HepG2 (cell line): Measurements from ENCODE around the gene NRG2. TPM values are rescaled to one million over a fixed set of nuclear protein-coding genes. Genes with fewer than 3 reads are reported as not detected.

Experiments
- ATAC-seq: fragments of 200-7000 bp; cut with Tn5 transposase; 3 replicates; pipeline ENCODE4 v1.9.1; 2020; ENCODE audit warnings: mild to moderate bottlenecking, moderate library complexity
- BruUV-seq: library from RNA; stranded (reverse); fragments of 400-500 nt; replicated peaks from 2 replicates; lab custom pipeline; 2021; lab: Mats Ljungman, UMichigan
- CTCF ChIA-PET: fragments of 300-600 bp; formaldehyde crosslinking; extraction: SDS; loops from one replicate; lab custom pipeline; 2021; ENCODE audit warnings: low total read pairs, inconsistent platforms, low intra/inter-chr PET ratio; lab: Yijun Ruan, JAX
- POLR2A ChIA-PET: fragments of 350-600 bp; sonication (Branson Sonifier 250); formaldehyde crosslinking; loops from one replicate; lab custom pipeline; 2020; ENCODE audit warnings: antibody characterized with exemption, inconsistent platforms; lab: Yijun Ruan, JAX
- DNase-seq: peaks from one replicate; pipeline ENCODE4 v3.0.0-alpha.2; 2015; ENCODE audit warnings: low spot score
- FAIRE-seq: peaks from 3 replicates; lab custom pipeline; 2011; peaks lifted over from hg19 to GRCh38; lab: Jason Lieb, UNC
- H2AFZ ChIP-seq: one replicate; pipeline ENCODE4 v1.6.1; 2011; ENCODE audit warnings: low read length, inconsistent platforms
- H3K27ac ChIP-seq: fragments of 300-600 bp; 3 replicates; pipeline ENCODE4 v1.8.0; 2011; ENCODE audit warnings: mixed run types, mild to moderate bottlenecking, mixed read lengths, low read length, inconsistent platforms; ENCODE audit not compliant: insufficient read depth; ENCODE audit errors: extremely low read length
- H3K27me3 ChIP-seq, 2 experiments: fragments of 200-600 bp in 1 of 2; 2 replicates in 1 of 2; 3 replicates in 1 of 2; pipeline versions ENCODE4 v1.6.0 to v1.8.0; 2011; ENCODE audit warnings: low read length in 2 of 2, mild to moderate bottlenecking in 2 of 2, moderate library complexity in 2 of 2, inconsistent platforms in 1 of 2; ENCODE audit not compliant: insufficient read depth in 2 of 2, control insufficient read depth in 1 of 2
- H3K36me3 ChIP-seq, 2 experiments: fragments of 200-600 bp in 1 of 2; replicated peaks in 1 of 2; 2 replicates in 1 of 2; 3 replicates in 1 of 2; pipeline versions ENCODE4 v1.5.1 to v1.8.0; 2011; ENCODE audit warnings: low read length in 2 of 2, inconsistent platforms in 1 of 2; ENCODE audit not compliant: insufficient read depth in 2 of 2, control insufficient read depth in 1 of 2
- H3K4me1 ChIP-seq: 2 replicates; pipeline ENCODE4 v1.5.1; 2012; ENCODE audit warnings: low read length, inconsistent platforms; ENCODE audit not compliant: insufficient read depth
- H3K4me2 ChIP-seq: 2 replicates; pipeline ENCODE4 v1.6.0; 2011; ENCODE audit warnings: low read depth, low read length, inconsistent platforms
- H3K4me3 ChIP-seq, 3 experiments: fragments of 200-600 bp in 1 of 3; sonication (generic), shearing (Covaris generic) in 1 of 3; replicated peaks in 1 of 3; 2 replicates each; pipeline ENCODE4 v1.5.1; 2011 to 2016; ENCODE audit warnings: low read length in 3 of 3, inconsistent platforms in 2 of 3, low read depth in 2 of 3, mild to moderate bottlenecking in 2 of 3, control low read depth in 1 of 3, mixed read lengths in 1 of 3; ENCODE audit not compliant: insufficient read depth in 1 of 3
- H3K79me2 ChIP-seq: one replicate; pipeline ENCODE4 v1.6.1; 2011; ENCODE audit warnings: low read length, inconsistent platforms; ENCODE audit not compliant: insufficient read depth
- H3K9ac ChIP-seq: 2 replicates; pipeline ENCODE4 v1.6.0; 2011; ENCODE audit warnings: mild to moderate bottlenecking, low read depth, low read length, inconsistent platforms; ENCODE audit not compliant: insufficient read depth
- H3K9me3 ChIP-seq: 2 replicates; pipeline ENCODE4 v1.5.1; 2012; ENCODE audit warnings: mild to moderate bottlenecking, low read length
- H4K20me1 ChIP-seq: 2 replicates; pipeline ENCODE4 v1.6.0; 2011; ENCODE audit warnings: inconsistent platforms, mild to moderate bottlenecking, low read length, moderate library complexity; ENCODE audit not compliant: insufficient read depth
- CEBPB ChIP-seq: IDR thresholded peaks from 2 replicates; pipeline ENCODE4 v1.6.1; 2011; ENCODE audit warnings: low read depth, low read length, improper control_type of control experiment, borderline replicate concordance
- NFYB ChIP-seq: sonication (generic); formaldehyde crosslinking; IDR thresholded peaks from 2 replicates; pipeline ENCODE4 v1.4.0; 2020; ENCODE audit warnings: missing genetic modification reagents
- RFX3 ChIP-seq: IDR thresholded peaks from 2 replicates; pipeline ENCODE4 v1.6.1; 2016; ENCODE audit warnings: missing biosample characterization, missing genetic modification reagents
- RFXANK ChIP-seq: IDR thresholded peaks from 2 replicates; pipeline ENCODE4 v1.6.1; 2016
- SAP130 ChIP-seq: IDR thresholded peaks from 2 replicates; pipeline ENCODE4 v1.6.1; 2016; ENCODE audit warnings: low read depth
- THAP11 ChIP-seq: IDR thresholded peaks from 2 replicates; pipeline ENCODE4 v1.6.1; 2016; ENCODE audit warnings: missing biosample characterization, missing genetic modification reagents
- ZNF263 ChIP-seq: sonication (generic); formaldehyde crosslinking; IDR thresholded peaks from 2 replicates; pipeline ENCODE4 v1.4.0; 2020; ENCODE audit warnings: missing genetic modification reagents
- ZNF460 ChIP-seq: sonication (generic); formaldehyde crosslinking; IDR thresholded peaks from 2 replicates; pipeline ENCODE4 v1.5.1; 2020; ENCODE audit warnings: missing genetic modification reagents, mild to moderate bottlenecking, borderline replicate concordance
- ZNF510 ChIP-seq: sonication (generic); formaldehyde crosslinking; IDR thresholded peaks from 2 replicates; pipeline ENCODE4 v1.4.0; 2020; ENCODE audit warnings: low read depth, mild to moderate bottlenecking, missing genetic modification reagents
- ZNF557 ChIP-seq: sonication (generic); formaldehyde crosslinking; IDR thresholded peaks from 2 replicates; pipeline ENCODE4 v1.4.0; 2020; ENCODE audit warnings: missing genetic modification reagents
- WGBS: methylation state at CpG from one replicate; pipeline ENCODE4 v1.1.6; 2017; ENCODE audit warnings: low lambda C conversion rate; 5-methylcytosine and 5-hydroxymethylcytosine counted together
- in situ Hi-C: cut with HindIII; loops from 2 replicates; pipeline ENCODE4 v1.10.0; 2017; ENCODE audit warnings: low pct_unique_long_range_greater_than_20kb; ENCODE audit not compliant: extremely low pct_ligation_motif_present
- intact Hi-C: fragments of 100-400 bp; cut with micrococcal nuclease; formaldehyde crosslinking; loops from one replicate; pipeline ENCODE4 v1.10.0; 2022; ENCODE audit not compliant: unreplicated experiment
- polyA plus RNA-seq, 8 experiments: library from polyadenylated mRNA; depleted of rRNA in 3 of 8; stranded (reverse) in 7 of 8; unstranded in 1 of 8; fragments of >200 nt; fragmentation: Illumina TruSeq in 4 of 8; extraction: Trizol in 4 of 8; gene quantifications; 2 replicates each; pipeline versions ENCODE4 v1.2.1 to v1.2.3, GENCODE V29; 2011 to 2016; ENCODE audit warnings: low read depth in 4 of 8, missing spikeins in 1 of 8, mixed read lengths in 1 of 8; ENCODE audit not compliant: insufficient read depth in 1 of 8
- total RNA-seq, 5 experiments: library from RNA; depleted of rRNA; stranded (reverse); fragments of >200 nt; fragmentation: Illumina TruSeq; extraction: Trizol; gene quantifications; 2 replicates each; pipeline ENCODE4 v1.2.3, GENCODE V29; 2016; ENCODE audit warnings: low read depth in 1 of 5
- TF ChIP-seq, protein P1 (sequence below): IDR thresholded peaks from 2 replicates; pipeline ENCODE4 v1.6.1; 2016; ENCODE audit warnings: mild to moderate bottlenecking, missing biosample characterization, missing genetic modification reagents

NRG2 gene
- total and polyA plus RNA-seq, 2 of the 13 experiments (the other 11 are each of a cell fraction or from before 2014, with no cell fraction given), result not detected

DNA sequence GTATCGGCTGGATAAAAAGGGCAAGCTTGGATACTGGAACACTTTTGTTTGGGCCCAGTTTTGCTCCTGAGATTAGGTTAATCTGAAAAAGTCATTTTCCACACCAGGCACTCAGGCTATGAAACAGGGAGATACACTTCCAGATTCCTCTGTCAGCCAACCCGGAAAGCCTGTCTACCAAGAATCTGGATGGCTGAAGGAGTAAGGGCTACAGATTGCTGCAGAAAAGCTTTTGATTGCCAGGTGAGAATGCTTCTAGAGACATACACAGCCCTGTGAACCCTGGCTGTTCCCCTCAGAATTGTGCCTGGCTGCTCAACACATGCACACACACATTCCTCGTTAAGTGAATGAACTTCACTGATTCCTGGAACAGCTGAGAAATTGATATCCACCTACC, 133.1 kb downstream of the NRG2 start:
- no peaks in the 10 kb centered on the region for H3K36me3 ChIP-seq
- 22% methylated on average over 3 of the region's 3 CpGs for WGBS
- CTCF ChIA-PET, result no interaction called here
- peaks cover 0 to 22% of the 10 kb centered on the region in 2 experiments; a peak in 4 of 5 replicates for H3K27me3 ChIP-seq
- BruUV-seq, result no TSS peak
- no peak overlapping the region for H2AFZ ChIP-seq
- H3K4me3 ChIP-seq, result no peak overlapping the region
- H4K20me1 ChIP-seq, result no peaks in the 10 kb centered on the region
- no peaks in the 10 kb centered on the region for H3K79me2 ChIP-seq
- TF ChIP-seq ZNF510 (CRISPR knock-in tag), result no peak
- no peak for TF ChIP-seq NFYB (CRISPR knock-in tag)
- no peak for TF ChIP-seq RFXANK (CRISPR knock-in tag)
- TF ChIP-seq, protein P1, sequence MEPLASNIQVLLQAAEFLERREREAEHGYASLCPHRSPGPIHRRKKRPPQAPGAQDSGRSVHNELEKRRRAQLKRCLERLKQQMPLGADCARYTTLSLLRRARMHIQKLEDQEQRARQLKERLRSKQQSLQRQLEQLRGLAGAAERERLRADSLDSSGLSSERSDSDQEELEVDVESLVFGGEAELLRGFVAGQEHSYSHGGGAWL (CRISPR knock-in tag), result no peak
- TF ChIP-seq SAP130 (CRISPR knock-in tag), result no peak
- no peak for TF ChIP-seq ZNF460 (CRISPR knock-in tag)
- TF ChIP-seq ZNF557 (CRISPR knock-in tag), result no peak
- DNase-seq, result no peak
- H3K9me3 ChIP-seq, result no peaks in the 10 kb centered on the region
- no peak overlapping the region for H3K9ac ChIP-seq
- POLR2A ChIA-PET, result no interaction called here
- intact Hi-C loops, result no loop called here
- ATAC-seq, result no peak
- in situ Hi-C loops, result no loop called here
- FAIRE-seq, result no peak
- no peak overlapping the region for H3K27ac ChIP-seq
- H3K4me2 ChIP-seq, result no peak overlapping the region
- H3K4me1 ChIP-seq, result no peaks in the 10 kb centered on the region; the same call in 1 of the 2 replicates

DNA sequence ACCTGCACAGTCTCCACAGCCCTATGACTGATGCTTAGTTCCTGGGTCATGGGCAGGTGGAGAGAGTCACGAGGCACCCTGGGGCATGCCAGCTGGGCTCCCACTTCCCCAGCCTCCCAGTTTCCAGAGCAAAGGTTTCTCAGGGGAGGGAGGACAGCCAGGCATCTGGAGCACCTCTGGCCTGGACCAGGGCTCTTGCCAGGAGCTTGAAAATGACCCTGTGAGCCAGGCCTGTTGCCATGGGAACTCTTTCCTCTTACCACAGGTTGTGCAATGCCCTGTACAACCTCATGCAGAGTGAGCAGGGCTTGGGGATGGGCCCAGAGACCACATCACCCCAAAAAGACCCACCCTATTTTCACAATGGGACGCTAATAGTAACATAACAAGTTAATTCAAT, 134.3 kb downstream of the NRG2 start:
- Histone ChIP-seq H4K20me1 (no peaks in the 10 kb centered on the region), H3K27me3 (peaks cover 6 to 35% of the 10 kb centered on the region in 2 experiments), H2AFZ (no peak overlapping the region), H3K4me1 (no peaks in the 10 kb centered on the region; the same call in 1 of the 2 replicates), H3K9ac (no peak overlapping the region), H3K79me2 (no peaks in the 10 kb centered on the region), H3K4me3 (no peak overlapping the region), H3K36me3 (no peaks in the 10 kb centered on the region), H3K4me2 (no peak overlapping the region), H3K9me3 (no peaks in the 10 kb centered on the region), H3K27ac (no peak overlapping the region)
- BruUV-seq, result no TSS peak
- TF ChIP-seq RFX3 (peak; percentile 61), CEBPB (peak; percentile 80; the same call in 1 of the 2 replicates), ZNF263 (peak; percentile 43; the same call in 1 of the 2 replicates), THAP11 (no peak)
- FAIRE-seq (no peak), DNase-seq (no peak), ATAC-seq (no peak)
- intact Hi-C loops (no loop called here), in situ Hi-C loops (no loop called here)
- ChIA-PET CTCF (no interaction called here), POLR2A (no interaction called here)
- 3% methylated on average over 1 of the region's 2 CpGs for WGBS
